IPS-11a (cell line): ENCODE data around the gene DCTD.

ENCODE experiments used
- H3K4me3 ChIP-seq: one replicate; pipeline ENCODE4 v1.5.1; 2013; ENCODE audit warnings: low read depth, low read length, control low read depth

The DCTD gene

DNA sequence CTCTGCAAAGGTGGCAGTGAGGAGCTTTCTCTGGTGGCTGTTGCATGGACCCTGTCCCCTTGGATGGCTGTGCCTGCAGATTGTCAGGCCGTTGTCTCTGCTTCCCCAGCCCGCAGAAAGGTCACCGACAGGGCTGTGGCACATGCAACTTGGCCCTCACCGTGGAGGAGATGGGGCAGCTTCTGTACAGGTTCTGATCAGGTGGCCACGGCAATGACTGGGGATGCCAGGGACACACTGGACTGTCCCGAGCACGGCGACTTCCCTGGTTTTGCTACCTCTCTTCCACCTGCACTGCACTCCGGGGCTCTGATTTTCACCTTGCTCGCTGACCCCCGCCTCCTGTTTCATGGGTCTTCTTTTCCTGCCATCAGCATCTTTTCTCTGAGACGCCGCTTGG is 43.5 kb downstream of the DCTD start:
- H3K4me3 ChIP-seq: no peak overlapping the region

DNA sequence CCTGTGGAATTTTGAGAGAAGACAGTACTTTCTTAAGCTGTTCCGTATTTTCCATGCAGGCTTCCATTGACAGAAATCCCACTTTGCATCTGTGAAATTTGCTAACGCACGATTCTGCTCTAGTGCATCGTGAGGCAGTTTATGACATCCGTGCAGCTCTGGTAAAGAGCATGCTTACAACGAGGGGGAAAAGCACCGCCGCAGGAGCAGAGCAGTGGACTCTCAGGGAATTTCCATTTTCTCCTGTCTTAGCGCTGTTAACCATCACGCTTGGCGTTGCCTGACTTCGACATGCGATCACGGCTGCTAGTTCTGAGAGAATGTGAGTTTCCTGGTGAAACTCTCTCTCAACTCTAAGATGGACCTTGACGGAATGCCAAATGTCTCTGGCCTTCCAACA is 43.9 kb downstream of the DCTD start:
- no peak overlapping the region for H3K4me3 ChIP-seq

GRCh38 chr4:182872886-182873285 is 44.3 kb downstream of the DCTD start:
- H3K4me3 ChIP-seq: no peak overlapping the region

- H3K4me3 ChIP-seq: no peak overlapping the region
These were observed 45.6 kb downstream of the DCTD start for GRCh38 chr4:182871616-182872015.

- no peak overlapping the region for H3K4me3 ChIP-seq
These were observed 47.5 kb downstream of the DCTD start for GRCh38 chr4:182869697-182870096.

DNA sequence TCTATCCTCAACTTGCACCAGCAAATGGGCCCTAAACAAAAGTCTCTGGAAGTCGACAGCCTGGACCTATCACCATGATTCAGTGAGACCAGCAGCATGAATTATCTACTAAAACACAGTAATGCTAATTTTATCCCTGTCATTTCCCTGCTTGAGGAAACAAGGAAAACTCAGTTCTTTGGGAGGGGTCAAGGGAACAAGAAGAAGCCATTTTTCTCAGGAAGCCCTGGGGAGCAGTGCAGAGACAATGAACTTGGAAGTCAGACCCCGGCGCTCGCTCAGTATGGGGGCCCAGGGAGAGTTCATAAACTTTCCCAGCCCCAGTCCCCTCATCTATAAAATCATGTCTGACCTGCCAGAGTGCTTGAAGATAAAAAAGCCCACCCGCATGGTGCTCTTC is 50.4 kb downstream of the DCTD start:
- no peak overlapping the region for H3K4me3 ChIP-seq

DNA sequence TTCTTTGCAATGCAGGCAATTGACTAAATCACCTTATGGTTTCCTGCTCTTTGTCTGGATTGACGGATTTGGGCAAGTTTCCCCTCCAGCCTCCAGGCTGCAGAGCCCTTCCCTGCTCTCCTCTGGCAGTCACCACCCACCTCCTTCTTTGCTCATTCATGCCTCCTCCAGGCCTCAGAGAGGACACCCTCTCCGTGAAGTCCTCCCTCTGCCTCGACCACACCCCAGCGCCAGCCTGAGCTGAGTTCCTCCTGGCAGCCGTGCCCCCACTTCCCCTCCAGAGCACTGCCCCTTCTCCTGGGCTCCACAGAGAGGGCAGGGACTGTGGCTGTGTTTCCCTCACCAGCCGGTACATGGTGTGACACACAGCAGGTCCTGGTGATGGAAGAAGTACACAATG is 53.7 kb downstream of the DCTD start:
- no peak overlapping the region for H3K4me3 ChIP-seq

DNA sequence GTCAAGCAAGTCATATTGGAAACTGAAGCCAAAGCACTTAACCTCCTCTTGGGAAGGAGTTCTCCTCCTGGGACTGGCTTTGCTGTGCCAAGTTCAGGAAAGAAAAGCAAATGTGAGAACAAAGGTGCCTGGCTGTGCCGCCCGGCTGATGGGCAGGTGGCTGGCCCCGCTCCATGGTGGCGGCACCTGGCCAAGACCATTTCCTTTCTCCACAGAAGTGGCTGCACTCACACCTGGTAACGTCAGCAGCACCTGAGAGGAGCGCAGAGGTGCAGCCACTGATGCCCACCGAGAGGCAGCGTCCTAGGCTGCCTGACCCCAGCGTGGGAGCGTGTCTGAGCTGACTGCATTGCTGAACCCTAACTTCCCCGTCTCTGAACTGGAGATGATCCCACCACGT is 54.3 kb downstream of the DCTD start:
- H3K4me3 ChIP-seq: no peak overlapping the region

DNA sequence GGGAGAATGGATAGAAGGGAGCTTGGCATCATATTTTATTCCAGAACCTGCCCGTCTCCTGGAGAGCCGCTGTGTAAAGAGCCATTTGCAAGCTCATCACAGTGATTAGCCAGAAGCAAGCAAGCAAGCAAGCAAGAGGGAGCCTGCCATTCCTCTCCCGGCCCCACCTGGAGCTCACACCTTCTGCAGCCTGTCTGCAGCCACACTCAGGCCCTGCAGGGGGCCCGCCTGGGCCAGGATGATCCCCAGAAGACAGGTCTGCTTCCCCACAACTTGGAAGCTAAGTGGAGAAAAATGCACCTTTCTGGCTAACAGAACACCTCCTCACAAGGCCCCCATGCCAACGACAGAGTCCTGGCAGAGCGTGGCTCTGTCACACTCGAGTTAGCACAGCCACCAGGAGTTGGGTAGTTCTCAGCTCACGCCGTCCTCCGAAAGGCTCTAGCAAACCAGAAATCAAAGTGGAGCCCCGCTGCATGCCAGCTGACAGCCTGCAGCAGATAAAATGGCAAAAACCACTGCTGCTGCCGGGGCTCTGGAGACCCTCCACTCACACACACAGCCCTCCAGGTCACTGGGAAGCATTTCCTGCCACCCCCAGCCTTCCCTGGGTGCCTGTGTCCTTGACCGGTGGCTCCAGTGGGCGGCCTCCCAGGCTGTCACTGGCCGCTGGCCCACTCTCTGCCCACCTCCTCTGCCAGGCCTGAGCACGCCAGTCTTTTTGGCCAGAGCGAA is 54.9 kb downstream of the DCTD start:
- no peak overlapping the region for H3K4me3 ChIP-seq

- no peak overlapping the region for H3K4me3 ChIP-seq
These were observed 55.8 kb downstream of the DCTD start for GRCh38 chr4:182861346-182861745.

DNA sequence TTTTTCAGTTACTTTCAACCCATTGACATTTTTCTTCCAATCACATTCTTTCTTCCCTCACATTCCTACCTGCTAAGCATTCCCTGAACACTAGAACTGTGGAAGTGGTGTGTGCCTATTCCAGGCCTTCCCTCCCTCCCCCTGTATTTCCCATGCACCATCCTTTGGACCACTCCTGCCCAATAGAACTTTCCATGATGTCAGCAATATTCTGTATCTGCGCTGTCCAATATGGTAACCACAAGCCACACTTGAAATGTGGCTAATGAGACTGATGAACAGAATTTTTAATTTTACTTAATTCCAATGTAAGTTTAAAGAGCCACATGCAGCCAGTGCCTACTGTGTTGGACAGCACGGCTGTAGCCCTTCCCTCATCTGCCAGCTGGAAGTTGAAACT is 57.5 kb downstream of the DCTD start:
- H3K4me3 ChIP-seq: no peak overlapping the region

DNA sequence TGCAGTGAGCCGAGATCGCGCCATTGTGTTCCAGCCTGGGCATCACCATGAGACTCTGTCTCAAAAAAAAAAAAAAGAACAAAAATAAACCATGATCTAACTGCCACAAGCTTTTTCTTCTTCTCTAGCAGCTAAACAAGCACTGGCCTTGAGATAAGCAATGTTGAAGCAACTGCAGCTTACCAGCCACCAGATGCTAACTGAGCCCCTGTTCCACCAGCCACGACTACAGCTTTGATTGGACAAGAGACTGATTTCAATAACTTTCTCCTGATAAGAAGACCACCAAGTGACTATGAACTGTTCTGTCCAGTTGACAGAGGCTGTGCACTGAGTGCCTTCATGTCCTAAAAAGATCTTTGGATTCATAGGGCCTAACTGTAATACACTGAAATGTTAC is 58.5 kb downstream of the DCTD start:
- no peak overlapping the region for H3K4me3 ChIP-seq

GRCh38 chr4:182856862-182857261 is 60.3 kb downstream of the DCTD start:
- no peak overlapping the region for H3K4me3 ChIP-seq

GRCh38 chr4:182855877-182856276 is 61.3 kb downstream of the DCTD start:
- H3K4me3 ChIP-seq: no peak overlapping the region

DNA sequence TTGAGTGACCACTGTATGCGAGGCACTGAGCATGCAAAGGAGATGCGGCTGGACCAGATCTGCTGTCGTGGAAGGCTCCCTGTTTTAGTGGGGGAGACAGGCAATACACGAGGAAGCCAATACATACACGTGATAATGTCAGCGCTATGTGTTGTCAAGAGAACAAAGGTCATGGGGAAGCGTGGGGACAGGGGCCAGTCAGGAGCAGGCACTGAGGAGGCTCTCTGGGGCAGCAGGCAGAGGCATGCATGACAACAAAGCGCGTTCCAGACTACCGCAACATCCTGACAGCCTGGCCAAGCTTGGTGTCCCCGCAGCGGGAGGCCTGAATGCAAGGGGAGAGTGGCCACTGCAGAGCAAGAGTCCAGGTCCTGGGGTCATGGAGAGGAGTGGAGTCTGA is 61.9 kb downstream of the DCTD start:
- no peak overlapping the region for H3K4me3 ChIP-seq

GRCh38 chr4:182854466-182854865 is 62.7 kb downstream of the DCTD start:
- no peak overlapping the region for H3K4me3 ChIP-seq

GRCh38 chr4:182853731-182854330 is 63.4 kb downstream of the DCTD start:
- H3K4me3 ChIP-seq: no peak overlapping the region

- no peak overlapping the region for H3K4me3 ChIP-seq
These were observed 68.5 kb downstream of the DCTD start for GRCh38 chr4:182848685-182849084.

- no peak overlapping the region for H3K4me3 ChIP-seq
These were observed 69.4 kb downstream of the DCTD start for GRCh38 chr4:182847576-182848450.

DNA sequence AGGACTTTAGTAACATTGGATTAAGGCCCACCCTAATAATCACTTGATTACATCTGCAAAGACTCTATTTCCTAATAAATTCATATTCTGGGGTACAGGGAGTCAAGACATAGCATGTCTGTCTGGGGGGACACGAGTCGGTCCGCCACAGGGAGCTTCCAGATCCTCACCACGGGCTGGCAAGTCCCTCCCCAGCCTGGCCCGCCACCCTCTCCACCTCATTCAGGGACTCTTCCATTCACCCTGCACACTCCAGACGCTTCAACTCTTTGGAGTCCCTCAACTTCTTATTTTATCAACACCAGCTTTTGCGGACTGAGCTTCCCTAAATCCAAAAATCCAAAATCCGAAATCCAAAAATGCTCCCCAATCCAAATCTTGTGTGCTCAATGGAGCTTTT is 71.2 kb downstream of the DCTD start:
- no peak overlapping the region for H3K4me3 ChIP-seq

GRCh38 chr4:182845618-182846017 is 71.6 kb downstream of the DCTD start:
- H3K4me3 ChIP-seq: no peak overlapping the region

DNA sequence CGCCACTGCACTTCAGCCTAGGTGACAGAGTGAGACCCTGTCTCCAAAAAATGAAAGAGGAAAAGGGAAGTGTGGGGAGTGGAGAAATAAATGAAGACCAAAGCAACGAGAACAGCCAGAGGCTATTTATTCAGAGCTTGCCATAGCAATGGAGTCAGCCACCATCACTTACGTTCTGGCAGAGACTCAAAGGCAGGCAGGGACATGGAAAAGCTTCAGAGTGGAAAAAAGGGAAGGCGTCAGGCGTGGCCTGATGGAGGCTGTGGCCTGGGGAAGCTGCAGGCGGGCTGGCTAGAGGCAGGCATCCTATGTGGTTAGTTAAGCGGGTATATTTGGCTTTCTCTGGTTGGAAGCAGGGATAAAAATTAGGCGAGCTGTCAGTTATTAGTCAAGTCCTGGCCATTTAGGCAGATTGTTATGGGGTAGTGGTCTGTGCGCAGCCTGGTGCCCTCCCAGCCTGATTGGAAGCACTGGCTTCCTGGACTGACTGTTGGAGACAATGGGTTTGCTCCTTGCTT is 73.3 kb downstream of the DCTD start:
- H3K4me3 ChIP-seq: no peak overlapping the region
